Measurements from ENCODE around the gene ATP5IF1.

GRCh38 chr1:28248273-28249012 lies 12.5 kb downstream of the ATP5IF1 start:
- TF ChIP-seq POLR2A (IDR thresholded peaks at IDR 0.05; ENCODE audit: low read depth, low read length) (no peak), POLR2AphosphoS5 (IDR thresholded peaks at IDR 0.05; ENCODE audit: low read depth, low read length) (no peak), TAF1 (IDR thresholded peaks at IDR 0.05; ENCODE audit: low read depth, low read length) (no peak), SPI1 (IDR thresholded peaks at IDR 0.05; ENCODE audit: low read depth, low read length) (no peak), POU2F2 (IDR thresholded peaks at IDR 0.05; ENCODE audit: low read depth, low read length) (no peak), PAX5 (IDR thresholded peaks at IDR 0.05; ENCODE audit: insufficient read depth, low read length, severe bottlenecking) (no peak)

Data from GM12891 (cell line).